Tracheal epithelial cell (primary cell): Measurements from ENCODE around the gene NNT. TPM values are rescaled to one million over a fixed set of nuclear protein-coding genes. Genes with fewer than 3 reads are reported as not detected.

Experiments
- total RNA-seq: library from RNA; depleted of rRNA; stranded (reverse); fragments of >200 nt; gene quantifications from 2 replicates; pipeline ENCODE4 v1.2.1, GENCODE V29; 2014

The NNT gene
- total RNA-seq = 34.9 and 41.6 TPM in 2 replicates

GRCh38 chr5:43602461-43603343 lies at the start of gene NNT:
TSS of gene NNT (plus strand) at chr5:43603180. CDS start at chr5:43609196, 6,016 bp downstream.

GRCh38 chr5:43556857-43557542 lies 46.0 kb upstream of the NNT start, which contains the start of gene PAIP1:
TSS of gene PAIP1 (minus strand) at chr5:43557077. CDS start at chr5:43556846, 231 bp downstream.

Other genes starting within 250 kb of the NNT start
- gene CCL28, start 190.8 kb upstream of the NNT start, total RNA-seq = 2.6 and 13.3 TPM in 2 replicates
- gene TMEM267, start 119.3 kb upstream of the NNT start, total RNA-seq = 18.3 and 23.2 TPM in 2 replicates
- gene C5orf34, start 88.0 kb upstream of the NNT start, total RNA-seq = 0.85 and 1.4 TPM in 2 replicates
- 156 and 175 TPM in 2 replicates for gene PAIP1, start 46.1 kb upstream of the NNT start, total RNA-seq